ENCODE measurements around the gene BANF1.

Gene BANF1

DNA sequence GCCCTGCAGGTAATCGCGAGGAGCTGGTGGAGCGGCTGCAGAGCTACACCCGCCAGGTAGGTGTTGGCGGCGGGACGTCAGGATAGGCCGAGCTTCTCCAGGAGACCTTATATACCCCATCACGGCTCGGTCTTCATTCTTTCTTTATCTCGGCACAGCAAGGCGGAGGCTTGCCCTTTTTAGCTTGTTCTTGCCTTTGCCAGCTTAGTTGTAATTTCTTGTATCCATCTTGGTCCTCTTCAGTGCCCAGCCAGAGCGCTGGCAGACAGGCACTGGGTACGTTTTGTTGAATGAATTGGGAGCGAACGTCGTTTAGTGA, 50.3 kb downstream of the BANF1 start:
- peaks cover 52% of the 10 kb centered on the region for H3K36me3 ChIP-seq (ENCODE audit: insufficient read depth, low read length)
- peaks cover 38% of the 10 kb centered on the region for H3K79me2 ChIP-seq (ENCODE audit: insufficient read depth, low read length)
- TF ChIP-seq EZH2 (IDR thresholded peaks at IDR 0.05; ENCODE audit: borderline replicate concordance, low read depth, low read length, severe bottlenecking) = no peak
- H2AFZ ChIP-seq (ENCODE audit: low read depth, low read length) = peak overlapping the region; percentile 97
- peaks cover 15% of the 10 kb centered on the region; the same call in 1 of the 2 replicates for H4K20me1 ChIP-seq (ENCODE audit: insufficient read depth, low read length)
- H3K27me3 ChIP-seq (ENCODE audit: insufficient read depth, low read length, poor library complexity) = no peaks in the 10 kb centered on the region
- no peak for ATAC-seq (ENCODE audit: insufficient read depth, low read depth)
- H3K4me3 ChIP-seq (ENCODE audit: low read depth in 1 of 2, low read length in 2 of 2) = peak overlapping the region; percentile 70 to 83
- peak overlapping the region; percentile 79 for H3K27ac ChIP-seq (ENCODE audit: low read length)
- H3K4me2 ChIP-seq (ENCODE audit: insufficient read depth, low read length) = peak overlapping the region; percentile 97
- peaks cover 32% of the 10 kb centered on the region for H3K4me1 ChIP-seq (ENCODE audit: insufficient read depth, low read length)
- peak overlapping the region; percentile 77 for H3K9ac ChIP-seq (ENCODE audit: low read depth, low read length)
- no peak for DNase-seq
- no peaks in the 10 kb centered on the region for H3K9me3 ChIP-seq (ENCODE audit: insufficient read depth, low read length, severe bottlenecking)
